ENCODE data around the gene FURIN.

DNA sequence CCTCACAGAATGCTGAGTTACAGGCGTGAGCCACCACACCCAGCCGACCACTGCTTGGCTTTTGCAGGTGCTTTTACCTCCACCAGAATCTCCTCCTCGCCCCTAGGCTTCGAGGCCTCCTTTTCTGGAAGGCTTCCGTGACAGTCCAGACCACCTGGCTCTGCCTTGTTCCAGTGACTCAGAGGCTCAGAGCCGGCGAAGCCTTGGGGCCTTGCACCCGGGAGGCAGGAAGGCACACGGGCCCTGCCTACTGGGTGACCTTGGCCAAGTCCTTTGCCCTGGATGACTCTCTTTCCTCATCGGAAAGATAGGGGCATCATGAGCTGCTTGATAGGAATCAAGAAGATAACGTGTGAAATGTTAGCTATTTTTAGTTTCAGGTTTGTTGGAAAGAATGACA, 31.3 kb upstream of the FURIN start:
- TF ChIP-seq BHLHE40 (IDR thresholded peaks at IDR 0.05; ENCODE audit: borderline replicate concordance) (no peak), SUZ12 (IDR thresholded peaks at IDR 0.05) (no peak), TARDBP (IDR thresholded peaks at IDR 0.05) (no peak), FOXM1 (IDR thresholded peaks at IDR 0.05; ENCODE audit: borderline replicate concordance) (no peak)
